K562 (cell line): ENCODE results near the gene ZSCAN1. TPM values are rescaled to one million over a fixed set of nuclear protein-coding genes. Genes with fewer than 3 reads are reported as not detected.

Experiments used
- ATAC-seq: fragments of 200-7000 bp; cut with Tn5 transposase; 3 replicates; pipeline ENCODE4 v1.9.1; 2020; ENCODE audit warnings: moderate library complexity
- BruUV-seq: library from RNA; stranded (reverse); fragments of 400-500 nt; replicated peaks from 2 replicates; lab custom pipeline; 2021; lab: Mats Ljungman, UMichigan
- CTCF ChIA-PET: fragments of 300-600 bp; formaldehyde crosslinking; extraction: SDS; loops from one replicate; lab custom pipeline; 2021; ENCODE audit warnings: low intra/inter-chr PET ratio; lab: Yijun Ruan, JAX
- POLR2A ChIA-PET: fragments of 300-600, 350-650 bp; sonication (Branson Sonifier 250); formaldehyde crosslinking; extraction: SDS; loops from one replicate; lab custom pipeline; 2021; ENCODE audit warnings: antibody characterized with exemption, inconsistent platforms; lab: Yijun Ruan, JAX
- DNase-seq, 4 experiments: peaks; one replicate each; pipeline versions ENCODE4 v3.0.0 to v3.0.0-alpha.2; 2011 to 2018; ENCODE audit warnings: low spot score in 3 of 4, mixed read lengths in 3 of 4; ENCODE audit errors: extremely low read depth in 1 of 4
- FAIRE-seq: peaks from 2 replicates; lab custom pipeline; 2011; peaks lifted over from hg19 to GRCh38; lab: Jason Lieb, UNC
- H2AFZ ChIP-seq: 2 replicates; pipeline ENCODE4 v1.6.0; 2011; ENCODE audit warnings: low read depth, low read length, control low read depth, inconsistent platforms
- H3K27ac ChIP-seq: fragments of 200-600 bp; 3 replicates; pipeline ENCODE4 v1.8.0; 2011; ENCODE audit warnings: low read depth, mild to moderate bottlenecking, control low read depth, inconsistent platforms, low read length, moderate library complexity, mixed read lengths; ENCODE audit errors: extremely low read depth
- H3K27me3 ChIP-seq, 2 experiments: fragments of 300-600 bp in 1 of 2; 2 replicates in 1 of 2; 3 replicates in 1 of 2; pipeline versions ENCODE4 v1.6.0 to v1.8.0; 2011; ENCODE audit warnings: inconsistent platforms in 2 of 2, low read length in 2 of 2, mild to moderate bottlenecking in 1 of 2, mixed read lengths in 1 of 2, moderate library complexity in 1 of 2; ENCODE audit not compliant: control insufficient read depth in 2 of 2, insufficient read depth in 2 of 2
- H3K36me3 ChIP-seq: fragments of 300-600 bp; 3 replicates; pipeline ENCODE4 v1.8.0; 2011; ENCODE audit warnings: mild to moderate bottlenecking, low read length, inconsistent platforms; ENCODE audit not compliant: control insufficient read depth, insufficient read depth
- H3K4me1 ChIP-seq, 2 experiments: fragments of 200-600 bp in 1 of 2; replicated peaks in 1 of 2; 2 replicates in 1 of 2; 3 replicates in 1 of 2; pipeline versions ENCODE4 v1.5.1 to v1.8.0; 2011; ENCODE audit warnings: inconsistent platforms in 2 of 2, low read length in 2 of 2, mild to moderate bottlenecking in 1 of 2, mixed read lengths in 1 of 2, moderate library complexity in 1 of 2; ENCODE audit not compliant: control insufficient read depth in 2 of 2, insufficient read depth in 2 of 2
- H3K4me2 ChIP-seq: 2 replicates; pipeline ENCODE4 v1.6.1; 2011; ENCODE audit warnings: low read length, control low read depth, inconsistent platforms, mixed read lengths; ENCODE audit not compliant: insufficient read depth
- H3K4me3 ChIP-seq: fragments of 200-600 bp; sonication (generic), shearing (Covaris generic); 2 replicates; pipeline ENCODE4 v1.5.1; 2016; ENCODE audit warnings: control low read depth, inconsistent platforms
- H3K79me2 ChIP-seq: fragments of 200-600 bp; 3 replicates; pipeline ENCODE4 v1.8.0; 2011; ENCODE audit warnings: low read length, inconsistent platforms; ENCODE audit not compliant: control insufficient read depth, insufficient read depth
- H3K9ac ChIP-seq, 2 experiments: 2 replicates each; pipeline versions ENCODE4 v1.6.0 to v1.6.1; 2011; ENCODE audit warnings: low read depth in 2 of 2, low read length in 2 of 2, control low read depth in 1 of 2, inconsistent platforms in 1 of 2, mild to moderate bottlenecking in 1 of 2, mixed read lengths in 1 of 2; ENCODE audit not compliant: insufficient read depth in 1 of 2
- H3K9me1 ChIP-seq: one replicate; pipeline ENCODE4 v1.6.0; 2011; ENCODE audit warnings: inconsistent platforms, mild to moderate bottlenecking, low read length, moderate library complexity; ENCODE audit not compliant: control insufficient read depth, insufficient read depth
- H3K9me3 ChIP-seq: replicated peaks from 2 replicates; pipeline ENCODE4 v1.5.1; 2011; ENCODE audit warnings: low read depth, low read length, inconsistent platforms; ENCODE audit not compliant: control insufficient read depth, insufficient read depth
- H4K20me1 ChIP-seq: replicated peaks from 2 replicates; pipeline ENCODE4 v1.6.1; 2011; ENCODE audit warnings: low read length, inconsistent platforms, mixed read lengths; ENCODE audit not compliant: control insufficient read depth, insufficient read depth
- ADNP ChIP-seq: fragments of 200-800 bp; sonication (Bioruptor generic); IDR thresholded peaks from 2 replicates; pipeline ENCODE4 v1.6.1; 2016; ENCODE audit warnings: missing genetic modification characterization, missing compliant biosample characterization
- BHLHE40 ChIP-seq: IDR thresholded peaks from 2 replicates; pipeline ENCODE4 v1.6.1; 2011; ENCODE audit warnings: low read length, improper control_type of control experiment
- BRD9 ChIP-seq: fragments of 450-650 bp; IDR thresholded peaks from 2 replicates; pipeline ENCODE4 v1.6.1; 2018; ENCODE audit warnings: low read depth; ENCODE audit not compliant: partially characterized antibody
- BRF1 ChIP-seq: IDR thresholded peaks from 3 replicates; pipeline ENCODE4 v1.6.1; 2011; ENCODE audit warnings: borderline replicate concordance, mild to moderate bottlenecking; ENCODE audit not compliant: insufficient read length; ENCODE audit errors: extremely low read depth
- PML ChIP-seq: IDR thresholded peaks from 2 replicates; pipeline ENCODE4 v1.6.1; 2012; ENCODE audit warnings: low read length, inconsistent platforms
- RBM17 ChIP-seq: fragments of 200-400 bp; formaldehyde crosslinking; IDR thresholded peaks from 2 replicates; pipeline ENCODE4 v1.6.1; 2017; ENCODE audit warnings: low read depth, mild to moderate bottlenecking, low read length, borderline replicate concordance
- RFX7 ChIP-seq: fragments of 250-450 bp; sonication (Bioruptor Pico); IDR thresholded peaks from 2 replicates; pipeline ENCODE4 v1.5.1; 2021; ENCODE audit warnings: mild to moderate bottlenecking
- TBP ChIP-seq: optimal IDR thresholded peaks from 2 replicates; pipeline ENCODE3; 2011; ENCODE audit warnings: low read depth, low read length, improper control_type of control experiment
- ZNF780A ChIP-seq: fragments of 250-450 bp; sonication (Bioruptor Pico); IDR thresholded peaks from 2 replicates; pipeline ENCODE4 v1.5.0; 2021; ENCODE audit warnings: mild to moderate bottlenecking
- WGBS: fragments of 100-300 bp; shearing (Covaris generic); methylation state at CpG from one replicate; pipeline ENCODE4 v1.1.6; 2016; ENCODE audit warnings: low coverage, mixed read lengths; ENCODE audit not compliant: insufficient coverage; ENCODE audit errors: missing lambda C conversion rate; 5-methylcytosine and 5-hydroxymethylcytosine counted together
- in situ Hi-C: fragments of 300-500 bp; cut with MboI; formaldehyde crosslinking; loops from 4 replicates; pipeline ENCODE4 v1.15.0; 2018; ENCODE audit warnings: inconsistent platforms, mixed read lengths
- intact Hi-C: fragments of 100-400 bp; cut with micrococcal nuclease; formaldehyde crosslinking; loops from 2 replicates; pipeline ENCODE4 v1.14.2; 2022
- polyA plus RNA-seq, 8 experiments: library from polyadenylated mRNA; depleted of rRNA in 4 of 8; stranded (reverse) in 5 of 8; unstranded in 3 of 8; fragments of >200 nt; fragmentation: Nextera tagmentation in 2 of 8; fragmentation: Illumina TruSeq in 1 of 8; extraction: Ambion mirVana in 2 of 8; extraction: Trizol in 1 of 8; gene quantifications; 2 replicates each; pipeline versions ENCODE4 v1.2.1 to v1.2.3, GENCODE V29; 2011 to 2014; ENCODE audit warnings: inconsistent platforms in 1 of 8, missing spikeins in 1 of 8
- total RNA-seq, 7 experiments: library from RNA; depleted of rRNA in 6 of 7; stranded (reverse); fragments of >200 nt in 6 of 7; fragmentation: Illumina TruSeq in 2 of 7; extraction: Trizol in 2 of 7; gene quantifications; 2 replicates each; pipeline versions ENCODE4 v1.2.1 to v1.2.3, GENCODE V29; 2011 to 2021; ENCODE audit warnings: low replicate concordance in 1 of 7
- TF ChIP-seq, protein P1 (sequence below): IDR thresholded peaks from 3 replicates; pipeline ENCODE4 v1.6.1; 2011; ENCODE audit warnings: borderline replicate concordance, mild to moderate bottlenecking, moderate library complexity; ENCODE audit not compliant: insufficient read length; ENCODE audit errors: extremely low read depth
- TF ChIP-seq, protein P2 (sequence below): sonication (generic); formaldehyde crosslinking; IDR thresholded peaks from 2 replicates; pipeline ENCODE4 v1.8.0; 2022; ENCODE audit warnings: missing genetic modification reagents, mild to moderate bottlenecking, moderate library complexity, borderline replicate concordance
- TF ChIP-seq, protein P3 (sequence below): sonication (generic); formaldehyde crosslinking; IDR thresholded peaks from 2 replicates; pipeline ENCODE4 v1.5.0; 2020; ENCODE audit warnings: missing genetic modification reagents

ZSCAN1 gene
- total and polyA plus RNA-seq, 9 of the 15 experiments (the other 6 are each of a cell fraction or from before 2014, with no cell fraction given), result not detected

DNA sequence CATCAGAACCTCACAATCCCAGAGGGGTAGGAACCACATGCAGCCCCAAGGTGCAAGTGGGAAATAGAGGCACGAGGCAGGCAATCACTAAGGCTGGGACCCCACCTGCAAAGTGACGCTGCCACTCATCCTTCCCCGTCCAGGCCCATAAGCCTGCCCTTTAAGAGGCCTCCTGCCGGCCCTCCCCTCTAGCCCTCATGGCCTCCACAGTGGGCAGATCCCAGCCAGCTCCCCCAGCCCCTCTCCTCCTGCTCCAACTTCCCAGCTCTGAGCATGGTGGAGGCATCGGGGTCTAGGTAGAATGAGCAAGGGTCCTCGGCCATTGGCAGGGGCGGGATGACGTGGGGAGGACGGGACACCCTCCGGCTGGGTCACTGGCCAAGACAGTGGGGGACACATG is 61.5 kb downstream of the ZSCAN1 start (continued):
- TF ChIP-seq, protein P1, sequence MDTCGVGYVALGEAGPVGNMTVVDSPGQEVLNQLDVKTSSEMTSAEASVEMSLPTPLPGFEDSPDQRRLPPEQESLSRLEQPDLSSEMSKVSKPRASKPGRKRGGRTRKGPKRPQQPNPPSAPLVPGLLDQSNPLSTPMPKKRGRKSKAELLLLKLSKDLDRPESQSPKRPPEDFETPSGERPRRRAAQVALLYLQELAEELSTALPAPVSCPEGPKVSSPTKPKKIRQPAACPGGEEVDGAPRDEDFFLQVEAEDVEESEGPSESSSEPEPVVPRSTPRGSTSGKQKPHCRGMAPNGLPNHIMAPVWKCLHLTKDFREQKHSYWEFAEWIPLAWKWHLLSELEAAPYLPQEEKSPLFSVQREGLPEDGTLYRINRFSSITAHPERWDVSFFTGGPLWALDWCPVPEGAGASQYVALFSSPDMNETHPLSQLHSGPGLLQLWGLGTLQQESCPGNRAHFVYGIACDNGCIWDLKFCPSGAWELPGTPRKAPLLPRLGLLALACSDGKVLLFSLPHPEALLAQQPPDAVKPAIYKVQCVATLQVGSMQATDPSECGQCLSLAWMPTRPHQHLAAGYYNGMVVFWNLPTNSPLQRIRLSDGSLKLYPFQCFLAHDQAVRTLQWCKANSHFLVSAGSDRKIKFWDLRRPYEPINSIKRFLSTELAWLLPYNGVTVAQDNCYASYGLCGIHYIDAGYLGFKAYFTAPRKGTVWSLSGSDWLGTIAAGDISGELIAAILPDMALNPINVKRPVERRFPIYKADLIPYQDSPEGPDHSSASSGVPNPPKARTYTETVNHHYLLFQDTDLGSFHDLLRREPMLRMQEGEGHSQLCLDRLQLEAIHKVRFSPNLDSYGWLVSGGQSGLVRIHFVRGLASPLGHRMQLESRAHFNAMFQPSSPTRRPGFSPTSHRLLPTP, result no peak
- TF ChIP-seq, protein P2, sequence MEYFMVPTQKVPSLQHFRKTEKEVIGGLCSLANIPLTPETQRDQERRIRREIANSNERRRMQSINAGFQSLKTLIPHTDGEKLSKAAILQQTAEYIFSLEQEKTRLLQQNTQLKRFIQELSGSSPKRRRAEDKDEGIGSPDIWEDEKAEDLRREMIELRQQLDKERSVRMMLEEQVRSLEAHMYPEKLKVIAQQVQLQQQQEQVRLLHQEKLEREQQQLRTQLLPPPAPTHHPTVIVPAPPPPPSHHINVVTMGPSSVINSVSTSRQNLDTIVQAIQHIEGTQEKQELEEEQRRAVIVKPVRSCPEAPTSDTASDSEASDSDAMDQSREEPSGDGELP (CRISPR knock-in tag), result no peak
- TF ChIP-seq PML (no peak), ZNF780A (CRISPR knock-in tag) (no peak)

DNA sequence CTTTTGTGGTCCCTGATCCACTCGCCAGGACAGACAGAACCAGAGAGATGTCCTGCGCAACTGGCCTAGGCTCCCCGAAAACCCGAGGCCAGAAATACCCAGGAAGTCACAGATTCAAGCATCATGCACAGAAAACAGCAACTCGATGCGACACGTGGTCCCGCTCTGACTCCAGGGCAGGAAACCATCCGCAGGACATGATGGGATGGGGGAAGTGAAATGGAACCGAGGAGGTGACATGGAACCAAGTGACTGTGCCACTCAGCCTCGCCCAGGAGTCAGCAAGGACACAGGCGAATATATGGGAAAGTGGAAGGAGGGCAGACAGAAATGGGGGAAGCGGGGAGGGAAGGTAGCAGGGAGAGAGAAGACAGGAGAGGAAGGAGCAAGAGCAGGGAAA is 63.1 kb downstream of the ZSCAN1 start:
- ATAC-seq, result no peak

More for the DNA sequence above, 63.1 kb downstream of the ZSCAN1 start:
- H4K20me1 ChIP-seq, result no peaks in the 10 kb centered on the region
- no TSS peak for BruUV-seq
- no peaks in the 10 kb centered on the region for H3K9me1 ChIP-seq
- H3K36me3 ChIP-seq, result no peaks in the 10 kb centered on the region
- H3K9ac ChIP-seq, result no peak overlapping the region
- H3K9me3 ChIP-seq, result no peaks in the 10 kb centered on the region
- H3K27ac ChIP-seq, result no peak overlapping the region
- intact Hi-C loops (no loop called here), in situ Hi-C loops (no loop called here)
- 2% methylated on average over 13 of the region's 13 CpGs for WGBS
- H3K4me3 ChIP-seq, result no peak overlapping the region
- H3K4me1 ChIP-seq, result peaks cover 0 to 6% of the 10 kb centered on the region in 2 experiments; a peak in 1 of 5 replicates
- POLR2A ChIA-PET, result no interaction called here
- no peaks in the 10 kb centered on the region for H3K27me3 ChIP-seq
- no peak for TF ChIP-seq BRF1
- TF ChIP-seq BHLHE40, result no peak
- TF ChIP-seq RFX7 (CRISPR knock-in tag), result no peak
- no peak for TF ChIP-seq ADNP (tag)
- no peak for TF ChIP-seq RBM17
- TF ChIP-seq BRD9, result no peak
- TF ChIP-seq TBP, result no peak
- TF ChIP-seq, protein P3, sequence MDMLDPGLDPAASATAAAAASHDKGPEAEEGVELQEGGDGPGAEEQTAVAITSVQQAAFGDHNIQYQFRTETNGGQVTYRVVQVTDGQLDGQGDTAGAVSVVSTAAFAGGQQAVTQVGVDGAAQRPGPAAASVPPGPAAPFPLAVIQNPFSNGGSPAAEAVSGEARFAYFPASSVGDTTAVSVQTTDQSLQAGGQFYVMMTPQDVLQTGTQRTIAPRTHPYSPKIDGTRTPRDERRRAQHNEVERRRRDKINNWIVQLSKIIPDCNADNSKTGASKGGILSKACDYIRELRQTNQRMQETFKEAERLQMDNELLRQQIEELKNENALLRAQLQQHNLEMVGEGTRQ, result no peak
- H2AFZ ChIP-seq, result no peak overlapping the region
- H3K4me2 ChIP-seq, result no peak overlapping the region
- H3K79me2 ChIP-seq, result no peaks in the 10 kb centered on the region
- CTCF ChIA-PET, result no interaction called here
- DNase-seq (no peak), FAIRE-seq (no peak)
